GM18868 (cell line): ENCODE measurements around the gene MORN1.
"Not testable (repeated sequence)": the region's sequence is repeated elsewhere in the genome, so short reads cannot be mapped to it uniquely, and the experiment has no call there.

ENCODE experiments used
- ATAC-seq: cut with Tn5 transposase; IDR thresholded peaks from one replicate; pipeline ENCODE4 v1.9.1; 2021; ENCODE audit warnings: mild to moderate bottlenecking, moderate library complexity; ENCODE audit not compliant: unreplicated experiment

The MORN1 gene

DNA sequence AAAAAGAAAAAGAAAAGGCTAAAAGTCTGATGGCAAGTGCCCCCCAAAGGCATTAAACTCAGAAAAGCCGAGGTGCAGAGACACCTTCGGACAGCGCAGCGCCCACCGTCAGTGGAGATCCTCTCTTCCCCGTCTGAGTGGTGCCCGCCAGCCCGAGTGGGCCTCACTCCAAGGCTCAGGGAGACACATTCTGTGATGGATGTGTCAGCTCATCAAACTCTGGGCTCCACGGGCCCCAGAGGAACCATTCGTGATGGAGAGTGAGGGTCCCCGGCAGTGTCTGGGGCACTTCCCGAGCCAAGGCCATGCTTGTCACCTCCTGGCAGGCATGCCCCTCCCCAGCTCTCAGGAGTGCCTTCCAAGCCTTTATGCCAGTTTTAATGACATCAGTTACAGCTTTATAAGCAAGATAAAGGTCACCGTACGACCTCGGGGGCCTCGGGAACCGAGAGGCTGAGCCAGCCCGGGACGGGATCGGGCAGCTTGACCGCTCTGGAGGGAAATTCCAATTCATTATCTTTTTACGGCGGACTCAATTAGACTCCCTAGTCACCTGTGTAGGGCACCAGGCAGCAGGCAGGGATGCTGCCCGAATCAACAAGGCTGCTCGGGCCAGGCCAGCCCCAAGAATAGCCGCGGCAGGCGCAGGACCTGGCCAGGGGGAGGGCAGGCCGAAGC lies 49.5 kb downstream of the MORN1 start:
- ATAC-seq: no peak

DNA sequence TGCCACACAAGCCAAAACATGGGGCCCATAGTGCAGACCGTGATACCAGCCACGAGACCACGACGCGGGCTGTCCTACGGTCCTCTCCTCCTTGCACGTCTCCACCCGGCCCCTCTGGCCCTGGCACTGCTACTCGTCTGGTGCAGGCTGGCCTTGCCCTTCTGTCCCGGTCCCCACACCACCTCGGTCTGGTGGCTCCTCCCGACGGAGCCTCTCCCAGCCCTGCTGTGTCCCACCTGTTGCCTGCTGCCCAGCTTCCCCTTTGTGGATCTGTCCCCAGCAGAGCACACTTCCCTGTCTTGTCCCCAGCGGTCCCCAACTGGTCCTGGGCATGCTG lies 50.5 kb downstream of the MORN1 start:
- ATAC-seq: no peak

DNA sequence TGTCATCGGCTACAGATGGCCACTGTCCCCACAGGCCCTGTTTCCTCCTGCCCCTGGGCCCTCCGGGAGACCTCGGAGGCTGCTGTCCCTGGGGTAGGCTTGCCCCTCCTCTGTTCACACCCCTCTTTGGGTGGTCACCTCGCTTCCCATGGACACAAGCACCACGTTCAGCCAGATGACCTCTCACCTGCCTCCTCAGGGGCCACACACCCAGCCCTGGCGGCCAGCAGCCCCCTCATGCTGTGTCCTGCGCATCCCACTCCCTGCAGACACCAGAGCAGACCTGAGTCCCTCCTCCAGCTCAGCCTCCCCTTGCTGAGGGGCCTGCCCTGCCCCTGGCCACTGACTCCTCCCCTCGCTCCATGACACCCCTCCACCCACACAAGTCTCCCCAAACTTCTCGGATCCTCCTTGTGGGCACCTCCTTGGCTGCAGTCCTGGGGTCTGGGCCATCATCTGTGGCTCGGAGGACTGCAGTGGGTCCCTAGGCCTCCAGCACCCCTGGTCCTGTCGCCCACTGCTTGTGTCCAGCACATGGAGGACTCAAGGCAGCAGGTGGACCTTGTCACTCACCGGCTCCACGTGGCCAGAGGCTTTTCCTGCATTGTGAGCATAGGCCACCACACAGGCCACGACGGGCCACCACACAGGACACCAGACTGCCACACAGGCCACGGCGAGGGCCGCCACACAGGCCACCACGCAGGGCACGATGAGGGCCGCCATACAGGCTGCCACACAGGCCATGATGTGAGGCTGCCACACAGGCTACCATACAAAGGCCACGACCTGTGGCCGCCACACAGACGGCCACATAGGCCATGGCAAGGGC lies 51.1 kb downstream of the MORN1 start:
- ATAC-seq: no peak

DNA sequence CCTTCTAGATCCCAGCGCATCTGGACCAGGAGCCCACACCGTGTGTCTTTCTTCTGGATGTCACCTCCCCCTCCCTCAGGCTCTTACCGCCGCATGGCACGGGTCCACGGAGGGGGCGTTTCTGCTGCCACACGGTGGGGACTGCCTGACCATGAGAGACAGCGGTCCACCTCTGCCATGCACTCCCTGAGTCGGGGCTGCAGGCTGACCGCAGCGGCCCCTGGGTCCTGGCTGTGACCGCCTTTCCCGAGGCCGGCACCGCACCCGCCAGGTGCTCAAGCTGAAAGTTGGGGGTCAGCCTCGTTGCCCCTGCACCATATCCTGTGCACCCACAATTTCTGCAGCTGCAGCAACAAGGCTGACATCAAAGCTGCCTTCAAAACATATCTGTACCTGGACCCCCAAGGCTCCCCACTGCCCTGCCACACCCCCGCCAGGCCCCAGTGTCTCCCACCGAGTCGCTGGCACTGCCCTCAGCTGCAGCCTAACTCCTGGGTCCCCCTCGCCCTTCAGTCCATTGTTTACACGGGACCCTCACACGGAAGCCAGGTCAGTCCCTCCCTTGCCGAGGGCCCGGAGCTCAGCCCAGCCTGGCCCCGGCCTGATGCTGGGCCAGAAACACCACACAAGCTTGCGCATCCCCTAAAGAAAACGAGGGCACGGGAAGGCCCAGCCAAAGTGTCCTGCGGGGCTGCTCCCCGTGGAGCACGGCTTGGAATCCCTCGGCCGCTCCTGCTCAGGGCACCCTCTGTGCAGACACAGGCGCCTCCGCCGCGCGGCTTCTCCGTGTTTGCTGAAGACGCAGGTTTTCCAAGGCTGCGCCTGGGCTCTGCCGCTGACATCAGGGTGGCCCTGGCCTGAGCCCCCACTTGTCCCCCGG lies 51.9 kb downstream of the MORN1 start:
- ATAC-seq: no peak

DNA sequence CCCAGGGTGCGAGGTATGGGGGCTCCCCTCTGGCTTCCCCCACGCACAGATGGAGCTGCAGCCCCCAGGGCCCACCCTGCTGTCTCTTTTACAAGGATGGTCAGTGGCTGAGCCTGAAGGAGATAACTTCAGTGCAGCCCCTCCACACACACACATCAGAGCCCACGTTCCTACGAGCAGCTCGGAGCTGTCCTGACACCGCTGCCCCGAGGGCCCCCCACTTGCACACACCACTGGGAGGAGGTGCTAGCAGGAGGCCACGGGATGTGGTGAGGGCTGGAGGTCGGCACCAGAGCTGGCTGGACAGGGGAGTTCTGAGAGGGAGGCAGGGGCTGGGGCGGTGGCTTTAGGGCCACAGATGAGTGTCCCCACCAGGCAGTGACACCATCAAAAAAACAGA lies 53.9 kb downstream of the MORN1 start:
- no peak for ATAC-seq

DNA sequence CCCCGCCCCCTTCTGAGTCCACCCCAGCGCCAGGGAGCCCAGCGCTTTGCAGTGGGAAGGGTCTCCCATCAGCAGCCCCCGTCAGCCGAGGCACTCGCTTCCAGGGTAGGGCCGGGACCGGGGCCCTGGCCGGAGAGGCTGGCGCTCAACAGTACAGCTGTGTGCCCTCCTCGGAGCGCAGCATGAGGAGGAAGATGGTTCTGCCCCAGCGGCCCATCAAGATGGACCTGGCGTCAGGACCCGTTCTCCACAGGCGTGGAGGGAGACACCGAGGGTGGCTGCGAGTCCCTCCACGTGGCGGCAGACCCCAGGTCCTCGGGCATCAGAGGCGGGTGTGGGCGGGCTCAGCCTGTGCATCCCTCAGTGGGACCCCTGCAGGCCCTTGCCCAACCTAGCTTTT lies 54.3 kb downstream of the MORN1 start:
- no peak for ATAC-seq

DNA sequence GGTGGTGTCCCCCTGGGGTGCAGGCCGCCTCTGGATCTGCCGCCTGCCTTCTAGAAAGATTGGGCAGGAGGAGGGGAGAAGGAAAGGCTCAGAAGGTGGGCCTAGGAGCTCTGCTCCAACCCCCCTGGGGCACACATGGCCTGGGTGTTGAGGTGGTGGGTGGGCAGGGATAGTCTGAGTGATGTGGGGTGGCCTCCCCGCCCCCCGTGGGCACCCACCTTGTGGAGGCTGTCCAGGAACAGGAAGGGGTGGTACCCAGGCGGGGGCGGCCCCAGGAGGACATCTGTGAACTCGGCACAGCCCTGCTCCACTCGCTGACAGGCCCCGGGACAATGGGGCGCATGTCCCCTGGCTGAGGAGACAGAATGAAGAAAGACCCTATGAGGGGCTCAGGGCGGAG lies 54.9 kb downstream of the MORN1 start:
- ATAC-seq: no peak

DNA sequence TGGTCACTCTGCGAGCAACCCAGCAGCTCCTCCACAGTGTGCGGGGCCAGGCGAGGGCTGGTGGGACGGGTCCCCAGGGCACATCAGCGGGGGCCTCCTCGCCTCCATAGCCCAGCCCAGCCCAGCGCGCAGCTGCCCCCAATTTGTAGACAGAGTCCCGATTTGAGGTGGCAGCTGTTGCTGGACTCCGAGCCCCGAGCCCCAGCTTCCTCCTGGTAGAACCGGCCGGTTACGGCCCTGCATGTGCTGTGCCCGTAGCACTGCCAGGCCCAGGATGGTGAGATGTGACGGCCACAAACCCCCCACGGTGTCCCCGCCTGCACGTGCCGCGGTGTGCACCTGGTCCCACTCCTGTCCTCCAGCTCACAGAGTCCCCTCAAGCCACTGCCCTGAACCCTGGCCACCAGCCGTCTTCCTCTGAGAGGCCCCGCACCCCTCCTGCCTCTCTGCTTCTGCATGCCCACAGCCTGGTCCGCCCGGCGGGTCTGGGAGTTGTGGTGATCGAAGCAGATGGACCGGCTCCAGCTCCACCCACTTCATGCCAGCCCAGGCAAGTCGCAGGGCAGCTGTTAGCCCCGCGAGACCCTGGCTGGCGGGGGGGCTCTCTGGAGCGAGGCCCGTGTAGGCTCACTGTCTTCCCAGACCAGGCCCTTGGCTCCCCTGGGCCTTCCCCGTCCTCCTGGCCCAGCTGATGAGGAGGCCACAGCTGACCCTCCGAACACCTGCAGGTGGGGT lies 55.5 kb downstream of the MORN1 start:
- no peak for ATAC-seq

DNA sequence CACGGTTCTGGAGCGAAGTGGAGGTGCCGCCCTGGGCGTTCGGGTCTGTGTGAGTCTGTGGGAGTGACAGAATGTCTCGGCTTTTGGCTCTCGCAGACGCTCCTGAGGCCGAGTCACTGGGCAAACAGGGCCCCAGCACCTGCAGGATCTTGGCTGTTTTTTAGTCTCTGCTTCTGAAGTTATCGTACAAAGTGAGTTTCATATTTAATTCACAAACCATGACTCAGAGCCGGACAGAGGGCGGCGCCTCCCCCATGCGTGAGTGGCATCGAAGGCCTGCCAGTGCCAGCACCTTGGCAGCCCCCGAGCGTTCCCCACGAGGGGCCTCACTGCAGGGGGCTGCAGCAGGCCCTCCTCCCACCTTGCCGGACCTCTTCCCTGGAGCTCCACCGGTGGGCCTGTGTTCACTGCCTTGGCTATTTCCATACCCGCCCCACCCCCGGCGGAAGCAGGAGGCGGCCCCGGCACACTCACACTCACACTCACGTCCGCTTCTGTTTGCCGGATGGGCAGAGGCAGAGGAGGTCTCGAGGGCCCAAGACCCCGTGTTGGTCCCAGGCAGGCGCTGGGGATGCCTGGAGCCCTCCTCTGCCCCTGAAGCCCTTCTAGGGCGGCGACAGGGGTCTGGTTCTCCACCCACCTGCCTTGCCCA lies 56.3 kb downstream of the MORN1 start:
- no peak for ATAC-seq

DNA sequence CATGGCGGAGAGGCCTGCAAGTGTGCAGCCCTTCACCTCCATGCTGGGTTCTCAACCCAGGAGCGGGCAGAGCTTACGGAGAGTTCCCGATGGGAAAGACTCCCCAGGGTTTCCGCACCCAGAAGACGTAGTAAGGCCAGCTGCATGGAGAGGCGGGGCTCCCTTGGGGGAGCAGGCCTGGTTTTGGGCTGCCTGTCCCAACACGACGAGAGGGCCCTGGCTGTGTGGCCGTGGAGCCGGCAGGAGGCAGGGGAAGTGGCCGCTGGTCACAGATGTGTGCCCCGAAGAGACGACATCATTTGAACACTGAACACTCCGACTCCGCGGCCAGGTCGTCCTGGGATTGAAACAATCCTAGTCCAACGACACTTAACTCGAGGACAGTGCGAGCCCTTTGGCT lies 57.0 kb downstream of the MORN1 start:
- ATAC-seq: no peak

DNA sequence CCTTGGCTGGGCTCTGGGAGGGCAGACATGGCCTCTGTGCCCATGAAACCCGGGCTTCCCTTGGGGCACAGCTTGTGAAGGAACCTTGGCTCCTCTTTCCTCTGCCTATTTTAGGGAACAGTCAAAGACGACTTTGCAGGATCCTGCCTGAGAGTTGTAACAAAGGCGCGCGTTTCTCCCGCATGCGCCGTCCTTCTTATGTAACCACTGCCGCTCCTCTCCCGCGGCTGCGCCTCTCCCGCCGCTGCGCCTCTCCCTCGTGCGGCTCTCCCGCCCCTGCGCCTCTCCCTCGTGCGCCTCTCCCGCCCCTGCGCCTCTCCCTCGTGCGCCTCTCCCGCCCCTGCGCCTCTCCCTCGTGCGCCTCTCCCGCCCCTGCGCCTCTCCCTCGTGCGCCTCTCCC lies 59.8 kb downstream of the MORN1 start:
- ATAC-seq: not testable (repeated sequence)

DNA sequence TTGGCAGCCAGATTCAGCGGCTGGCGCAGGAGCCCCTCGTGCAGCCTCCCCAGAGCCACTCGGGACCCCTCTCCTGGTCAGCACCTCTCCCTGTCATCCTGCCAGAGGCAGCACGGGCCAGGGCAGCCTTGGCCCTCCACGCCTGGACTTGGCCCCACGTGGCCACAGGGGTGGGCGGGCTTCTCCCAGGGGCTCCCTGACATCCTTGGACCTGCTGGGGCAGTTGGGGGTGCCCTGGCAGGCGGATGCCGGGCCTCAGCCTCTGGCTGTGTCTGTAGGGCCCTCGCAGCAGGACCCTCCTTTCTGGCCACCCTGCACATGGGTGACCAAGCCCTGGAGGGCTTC lies 60.2 kb downstream of the MORN1 start:
- no peak for ATAC-seq

DNA sequence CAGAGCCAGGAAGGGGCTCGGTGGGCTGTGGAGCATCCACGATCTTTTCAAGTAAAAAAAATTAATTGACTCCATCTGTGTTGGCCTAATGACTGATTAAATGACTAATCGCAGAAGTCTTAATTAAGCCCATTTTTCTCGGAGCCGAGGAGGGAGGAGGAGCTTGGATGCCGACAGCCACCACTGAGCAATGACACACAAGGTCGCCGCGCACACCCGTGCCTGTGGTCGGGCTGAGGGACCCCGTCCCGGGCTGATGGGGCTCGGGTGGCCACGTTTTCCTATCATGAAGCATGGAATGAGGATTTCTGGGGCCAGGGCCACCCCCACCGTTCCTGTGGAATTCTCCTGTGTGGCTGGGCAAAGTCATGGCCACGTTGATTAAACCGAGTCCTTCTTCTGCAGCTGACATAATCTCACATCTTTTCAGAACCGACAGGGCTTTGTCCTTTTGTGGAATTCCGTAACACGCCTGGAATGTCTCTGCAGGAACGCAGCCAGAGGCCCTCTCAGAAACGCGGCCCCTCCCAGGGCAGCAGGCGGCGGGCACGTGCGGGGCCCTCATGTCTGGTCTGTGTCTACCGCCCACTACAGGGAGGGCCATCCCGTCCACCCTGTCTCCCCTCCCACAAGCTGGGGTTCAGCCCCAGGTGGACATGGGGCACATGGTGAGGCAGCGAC lies 60.7 kb downstream of the MORN1 start:
- no peak for ATAC-seq

DNA sequence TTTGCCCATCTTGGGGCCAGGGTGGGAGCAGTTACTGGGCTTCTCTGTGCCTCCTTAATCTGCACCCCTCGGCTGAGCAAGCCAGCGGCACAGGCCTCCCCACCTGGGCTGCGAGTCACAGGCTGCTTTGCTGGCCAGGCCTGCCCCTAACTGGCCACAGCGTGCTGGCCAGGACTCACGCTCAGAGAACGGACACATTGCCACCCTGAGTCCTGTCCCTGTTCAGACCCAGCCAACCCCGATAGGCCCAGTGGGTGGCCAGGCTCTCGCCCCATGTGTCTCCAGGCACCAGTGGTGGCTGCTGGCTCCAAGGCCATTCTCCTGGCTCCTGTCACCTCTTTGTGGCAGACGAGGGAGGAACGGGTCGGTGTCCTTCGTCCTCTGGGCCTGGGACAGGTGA lies 61.3 kb downstream of the MORN1 start:
- ATAC-seq: no peak

DNA sequence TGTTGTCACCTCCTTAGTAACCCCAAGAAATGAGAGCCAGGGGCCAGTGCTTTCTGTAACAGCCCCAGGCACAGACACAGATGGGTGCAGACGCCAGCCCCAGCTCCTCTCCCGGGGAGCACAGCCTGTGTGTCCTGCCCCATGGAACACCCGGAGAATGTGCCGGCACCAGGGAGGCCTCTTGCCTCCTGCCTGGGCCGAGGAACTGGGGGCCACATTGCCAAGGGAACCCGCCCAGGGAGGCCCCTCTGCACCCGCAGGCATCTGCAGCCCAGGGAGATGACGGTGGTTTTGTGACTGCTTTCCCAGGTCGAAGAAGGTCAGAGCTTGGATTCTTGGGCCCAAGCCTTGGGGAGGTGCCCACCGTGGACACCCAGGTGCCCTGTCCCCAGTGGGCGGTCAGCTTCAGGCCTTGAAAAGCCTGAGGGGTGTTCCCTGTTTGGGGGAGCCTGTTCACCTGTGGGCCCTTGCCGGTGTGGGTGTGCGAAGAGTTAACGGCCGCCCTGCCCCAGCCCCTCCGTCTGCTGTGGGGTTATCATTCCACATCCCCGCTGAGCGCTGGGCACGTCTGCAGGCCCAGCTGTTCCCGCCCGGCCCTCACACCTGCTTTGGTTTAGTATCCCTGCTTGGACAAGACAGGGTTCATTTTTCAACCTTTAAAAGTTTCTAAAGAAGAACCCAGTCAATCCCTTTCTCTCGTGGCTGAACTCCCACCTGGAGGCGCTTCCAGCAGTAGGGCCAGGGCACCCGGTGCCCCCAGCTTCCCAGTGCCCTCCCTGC lies 62.5 kb downstream of the MORN1 start:
- no peak for ATAC-seq

DNA sequence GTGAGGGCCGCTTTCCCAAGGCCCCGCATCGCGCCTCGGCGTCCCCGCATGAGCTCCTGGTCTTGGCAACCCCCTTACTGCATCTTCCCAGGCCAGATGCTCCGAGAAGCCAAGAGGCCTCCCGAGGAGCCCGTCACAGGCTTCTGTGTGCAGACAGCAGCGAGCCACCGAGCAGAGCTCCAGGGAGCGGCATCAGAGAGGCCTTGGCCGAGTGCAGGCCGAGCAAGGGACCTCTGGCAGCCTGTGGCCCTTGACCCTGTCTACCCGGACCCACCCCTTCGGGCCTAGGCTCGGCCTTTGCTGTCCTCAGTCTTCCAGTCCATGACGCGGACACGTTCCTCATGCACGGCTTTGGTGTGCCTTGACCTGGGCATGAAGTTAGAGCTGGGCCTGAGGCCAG lies 63.5 kb downstream of the MORN1 start:
- no peak for ATAC-seq

DNA sequence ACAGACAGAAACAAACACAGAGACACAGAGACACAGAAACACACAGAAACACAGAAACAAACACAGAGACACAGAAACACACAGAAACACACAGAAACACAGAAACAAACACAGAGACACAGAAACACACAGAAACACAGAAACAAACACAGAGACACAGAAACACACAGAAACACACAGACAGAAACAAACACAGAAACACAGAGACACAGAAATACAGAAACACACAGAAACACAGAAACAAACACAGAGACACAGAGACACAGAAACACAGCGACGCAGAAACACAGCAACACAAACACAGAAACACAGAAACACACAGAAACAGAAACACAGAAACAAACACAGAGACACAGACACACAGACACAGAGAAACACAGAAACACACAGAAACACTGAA lies 64.2 kb downstream of the MORN1 start:
- ATAC-seq: not testable (repeated sequence)

DNA sequence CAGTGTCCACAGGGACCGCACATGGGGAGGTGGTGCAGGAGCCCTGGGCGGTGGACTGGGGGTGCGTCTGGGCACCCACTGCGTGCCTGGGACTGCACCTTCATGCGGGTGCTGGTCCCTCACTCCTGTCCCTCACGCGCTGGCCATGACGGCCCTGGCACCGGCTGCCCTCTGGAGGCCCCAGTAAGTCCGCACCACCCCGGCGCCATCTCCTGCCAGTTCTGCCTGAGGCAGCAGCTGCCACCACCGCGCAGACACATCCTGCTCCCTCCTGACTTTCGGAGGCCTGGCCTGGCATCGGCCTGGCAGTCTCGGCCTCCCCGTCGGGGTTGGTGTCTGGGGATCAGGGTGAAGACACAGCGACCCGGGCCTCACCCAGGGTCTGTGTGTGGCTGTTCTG lies 64.8 kb downstream of the MORN1 start:
- no peak for ATAC-seq
